ENCODE data around the gene KIF6. TPM values are rescaled to one million over a fixed set of nuclear protein-coding genes. Genes with fewer than 3 reads are reported as not detected.

Gene KIF6
- total and polyA plus RNA-seq, 2 donors (not counting 1 experiment from before 2014, with no cell fraction given), result not detected

- Histone ChIP-seq H3K9ac (ENCODE audit: low read length) (no peak overlapping the region), H3K4me2 (replicated peaks; ENCODE audit: low read depth, low read length, poor library complexity, severe bottlenecking) (no peak overlapping the region), H3K27me3 (replicated peaks in 1 of 4; ENCODE audit: control extremely low read depth in 1 of 4, control insufficient read depth in 3 of 4, insufficient read depth in 4 of 4, low read length in 3 of 4) (no peaks in the 10 kb centered on the region), H3K27ac (ENCODE audit: low read length in 2 of 2) (no peak overlapping the region), H3K36me3 (replicated peaks in 1 of 2; ENCODE audit: control extremely low read depth in 1 of 2, control insufficient read depth in 1 of 2, extremely low read depth in 1 of 2, insufficient read depth in 2 of 2, low read length in 1 of 2) (no peaks in the 10 kb centered on the region), H3K4me1 (ENCODE audit: control insufficient read depth in 2 of 2, insufficient read depth in 2 of 2, low read length in 2 of 2) (no peaks in the 10 kb centered on the region), H3K79me2 (ENCODE audit: control insufficient read depth, insufficient read depth, low read length) (no peaks in the 10 kb centered on the region), H3K9me3 (ENCODE audit: control extremely low read depth in 1 of 3, control insufficient read depth in 2 of 3, insufficient read depth in 1 of 3, low read length in 2 of 3) (no peaks in the 10 kb centered on the region), H4K20me1 (ENCODE audit: control insufficient read depth, insufficient read depth, low read length, poor library complexity, severe bottlenecking) (no peaks in the 10 kb centered on the region), H3K4me3 (ENCODE audit: control extremely low read depth in 1 of 5, extremely low read depth in 1 of 5, insufficient read depth in 1 of 5, low read depth in 2 of 5, low read length in 4 of 5) (no peak overlapping the region), H2AFZ (ENCODE audit: insufficient read depth, low read depth, low read length, poor library complexity, severe bottlenecking) (no peak overlapping the region)
- ChIA-PET CTCF (no interaction called here), POLR2A (no interaction called here)
- no CpG with 5 or more reads among the region's 1 CpG for WGBS (ENCODE audit: insufficient coverage)
- ATAC-seq (ENCODE audit: low read depth) (no peak), DNase-seq (no peak)
- no peak overlapping the region for H3K4me3 Mint-ChIP-seq
- no peaks in the 10 kb centered on the region for H3K4me1 Mint-ChIP-seq
- H3K9me3 Mint-ChIP-seq (ENCODE audit: insufficient read depth), result no peaks in the 10 kb centered on the region
- intact Hi-C loops (cut with micrococcal nuclease), result no loop called here
- H3K27me3 Mint-ChIP-seq, result peaks cover 13% of the 10 kb centered on the region
- no peak for TF ChIP-seq CTCF (IDR thresholded peaks at IDR 0.05)
- no peak for TF ChIP-seq EZH2 (IDR thresholded peaks at IDR 0.05; ENCODE audit: borderline replicate concordance, insufficient read depth, low read depth, low read length, poor library complexity, severe bottlenecking)
- no peak overlapping the region for H3K27ac Mint-ChIP-seq
Measured at GRCh38 chr6:39700362-39700761, 24.8 kb downstream of the KIF6 start.

GRCh38 chr6:39698789-39699188 is 26.4 kb downstream of the KIF6 start:
- no peak overlapping the region for H3K9ac ChIP-seq (ENCODE audit: low read length)
- no peak overlapping the region for H3K27ac ChIP-seq (ENCODE audit: low read length in 2 of 2)
- H3K27ac Mint-ChIP-seq, result no peak overlapping the region
- peaks cover 12% of the 10 kb centered on the region for H3K27me3 Mint-ChIP-seq
- H4K20me1 ChIP-seq (ENCODE audit: control insufficient read depth, insufficient read depth, low read length, poor library complexity, severe bottlenecking), result no peaks in the 10 kb centered on the region
- H3K79me2 ChIP-seq (ENCODE audit: control insufficient read depth, insufficient read depth, low read length), result no peaks in the 10 kb centered on the region
- H3K4me1 Mint-ChIP-seq, result no peaks in the 10 kb centered on the region
- ChIA-PET CTCF (no interaction called here), POLR2A (no interaction called here)
- TF ChIP-seq CTCF (IDR thresholded peaks at IDR 0.05) (no peak), EZH2 (IDR thresholded peaks at IDR 0.05; ENCODE audit: borderline replicate concordance, insufficient read depth, low read depth, low read length, poor library complexity, severe bottlenecking) (no peak)
- ATAC-seq (ENCODE audit: low read depth), result no peak
- no CpG with 5 or more reads among the region's 1 CpG for WGBS (ENCODE audit: insufficient coverage)
- no peaks in the 10 kb centered on the region for H3K9me3 Mint-ChIP-seq (ENCODE audit: insufficient read depth)
- no peak overlapping the region for H3K4me3 ChIP-seq (ENCODE audit: control extremely low read depth in 1 of 5, extremely low read depth in 1 of 5, insufficient read depth in 1 of 5, low read depth in 2 of 5, low read length in 4 of 5)
- no peaks in the 10 kb centered on the region for H3K36me3 ChIP-seq (replicated peaks in 1 of 2; ENCODE audit: control extremely low read depth in 1 of 2, control insufficient read depth in 1 of 2, extremely low read depth in 1 of 2, insufficient read depth in 2 of 2, low read length in 1 of 2)
- H3K4me3 Mint-ChIP-seq, result no peak overlapping the region
- DNase-seq, result no peak
- intact Hi-C loops (cut with micrococcal nuclease), result no loop called here
- no peaks in the 10 kb centered on the region for H3K9me3 ChIP-seq (ENCODE audit: control extremely low read depth in 1 of 3, control insufficient read depth in 2 of 3, insufficient read depth in 1 of 3, low read length in 2 of 3)
- no peaks in the 10 kb centered on the region for H3K4me1 ChIP-seq (ENCODE audit: control insufficient read depth in 2 of 2, insufficient read depth in 2 of 2, low read length in 2 of 2)
- H2AFZ ChIP-seq (ENCODE audit: insufficient read depth, low read depth, low read length, poor library complexity, severe bottlenecking), result no peak overlapping the region
- H3K4me2 ChIP-seq (replicated peaks; ENCODE audit: low read depth, low read length, poor library complexity, severe bottlenecking), result no peak overlapping the region
- H3K27me3 ChIP-seq (replicated peaks in 1 of 4; ENCODE audit: control extremely low read depth in 1 of 4, control insufficient read depth in 3 of 4, insufficient read depth in 4 of 4, low read length in 3 of 4), result no peaks in the 10 kb centered on the region

Measured in B cell (primary cell).